Dendritic cell treated with granulocyte-macrophage colony-stimulating factor and Interleukin-4, amounts not matched to agents 40 ng/mL and 50 ng/mL, for 4 days (primary cell): ENCODE data around the gene MRPL40.

Experiments used
- H3K27ac Mint-ChIP-seq: one replicate; pipeline ENCODE4 v1.8.0; 2022; ENCODE audit warnings: mild to moderate bottlenecking, mixed read lengths
- H3K27me3 Mint-ChIP-seq: one replicate; pipeline ENCODE4 v1.8.0; 2022; ENCODE audit warnings: mild to moderate bottlenecking, mixed read lengths
- H3K36me3 Mint-ChIP-seq: one replicate; pipeline ENCODE4 v1.8.0; 2022; ENCODE audit warnings: low read depth, mixed read lengths
- H3K4me1 Mint-ChIP-seq: one replicate; pipeline ENCODE4 v1.8.0; 2022; ENCODE audit warnings: low read depth, mixed read lengths
- H3K4me3 Mint-ChIP-seq: one replicate; pipeline ENCODE4 v1.8.0; 2022; ENCODE audit warnings: mild to moderate bottlenecking, moderate library complexity, mixed read lengths
- H3K9me3 Mint-ChIP-seq: one replicate; pipeline ENCODE4 v1.8.0; 2022; ENCODE audit warnings: mixed read lengths
- intact Hi-C: fragments of 100-400 bp; cut with micrococcal nuclease; formaldehyde crosslinking; loops from one replicate; pipeline ENCODE4 v1.15.0; 2022

The MRPL40 gene

GRCh38 chr22:19467912-19468311 is 35.6 kb downstream of the MRPL40 start:
- H3K27ac Mint-ChIP-seq: no peak overlapping the region
- intact Hi-C loops: no loop called here
- no peaks in the 10 kb centered on the region for H3K9me3 Mint-ChIP-seq
- no peak overlapping the region for H3K4me3 Mint-ChIP-seq
- no peaks in the 10 kb centered on the region for H3K4me1 Mint-ChIP-seq
- H3K27me3 Mint-ChIP-seq: no peaks in the 10 kb centered on the region
- peaks cover 100% of the 10 kb centered on the region for H3K36me3 Mint-ChIP-seq

- H3K27me3 Mint-ChIP-seq: no peaks in the 10 kb centered on the region
- H3K4me3 Mint-ChIP-seq: no peak overlapping the region
- H3K9me3 Mint-ChIP-seq: no peaks in the 10 kb centered on the region
- intact Hi-C loops: no loop called here
- no peak overlapping the region for H3K27ac Mint-ChIP-seq
- H3K4me1 Mint-ChIP-seq: no peaks in the 10 kb centered on the region
- peaks cover 99% of the 10 kb centered on the region for H3K36me3 Mint-ChIP-seq
Observed at GRCh38 chr22:19469421-19469820, 37.1 kb downstream of the MRPL40 start.

- Mint-ChIP-seq H3K36me3 (peaks cover 98% of the 10 kb centered on the region), H3K27me3 (no peaks in the 10 kb centered on the region), H3K27ac (no peak overlapping the region), H3K4me3 (no peak overlapping the region), H3K9me3 (no peaks in the 10 kb centered on the region), H3K4me1 (no peaks in the 10 kb centered on the region)
- intact Hi-C loops: loop anchor here (10.0 kb wide), 1 partner anchor 325 kb away; the partner anchor contains the start of gene ESS2
Observed at GRCh38 chr22:19470010-19470409, 37.7 kb downstream of the MRPL40 start.

- Mint-ChIP-seq H3K4me1 (peaks cover 5% of the 10 kb centered on the region), H3K4me3 (no peak overlapping the region), H3K9me3 (no peaks in the 10 kb centered on the region), H3K27me3 (no peaks in the 10 kb centered on the region), H3K36me3 (peaks cover 95% of the 10 kb centered on the region), H3K27ac (no peak overlapping the region)
- intact Hi-C loops: loop anchor here (10.0 kb wide), 1 partner anchor 327 kb away; the partner anchor contains the start of gene ESS2
Observed at GRCh38 chr22:19471572-19471971, 39.2 kb downstream of the MRPL40 start.

- Mint-ChIP-seq H3K4me1 (peaks cover 7% of the 10 kb centered on the region), H3K27ac (peak overlapping the region; percentile 17), H3K27me3 (no peaks in the 10 kb centered on the region), H3K9me3 (no peaks in the 10 kb centered on the region), H3K36me3 (peaks cover 88% of the 10 kb centered on the region), H3K4me3 (no peak overlapping the region)
- intact Hi-C loops: loop anchor here (10.0 kb wide), 1 partner anchor 327 kb away; the partner anchor contains the start of gene ESS2
Observed at GRCh38 chr22:19472233-19472632, 39.9 kb downstream of the MRPL40 start.

GRCh38 chr22:19473578-19473977 is 41.2 kb downstream of the MRPL40 start:
- no peaks in the 10 kb centered on the region for H3K27me3 Mint-ChIP-seq
- no peak overlapping the region for H3K4me3 Mint-ChIP-seq
- no peaks in the 10 kb centered on the region for H3K9me3 Mint-ChIP-seq
- intact Hi-C loops: loop anchor here (10.0 kb wide), 1 partner anchor 329 kb away; the partner anchor contains the start of gene ESS2
- peaks cover 18% of the 10 kb centered on the region for H3K4me1 Mint-ChIP-seq
- no peak overlapping the region for H3K27ac Mint-ChIP-seq
- peaks cover 78% of the 10 kb centered on the region for H3K36me3 Mint-ChIP-seq

GRCh38 chr22:19476023-19476422 is 43.7 kb downstream of the MRPL40 start:
- Mint-ChIP-seq H3K27me3 (no peaks in the 10 kb centered on the region), H3K27ac (no peak overlapping the region), H3K4me1 (peaks cover 28% of the 10 kb centered on the region), H3K36me3 (peaks cover 62% of the 10 kb centered on the region), H3K4me3 (no peak overlapping the region), H3K9me3 (no peaks in the 10 kb centered on the region)
- intact Hi-C loops: loop anchor here (10.0 kb wide), 1 partner anchor 331 kb away; the partner anchor contains the start of gene ESS2

GRCh38 chr22:19477321-19478044 is 45.1 kb downstream of the MRPL40 start:
- peaks cover 47% of the 10 kb centered on the region for H3K36me3 Mint-ChIP-seq
- peak overlapping the region; percentile 97 for H3K27ac Mint-ChIP-seq
- intact Hi-C loops: loop anchor here (2.0 to 10.0 kb wide), 2 partner anchors 299 to 333 kb away; partner anchors contain the start of genes ESS2 and SLC25A1

GRCh38 chr22:19478045-19478900 is 45.9 kb downstream of the MRPL40 start:
- Mint-ChIP-seq H3K9me3 (no peaks in the 10 kb centered on the region), H3K27ac (peak overlapping the region; percentile 97), H3K4me3 (peak overlapping the region; percentile 88), H3K27me3 (no peaks in the 10 kb centered on the region), H3K36me3 (peaks cover 39% of the 10 kb centered on the region), H3K4me1 (peaks cover 28% of the 10 kb centered on the region)
- intact Hi-C loops: loop anchor here (2.0 to 10.0 kb wide), 2 partner anchors 299 to 333 kb away; partner anchors contain the start of genes ESS2 and SLC25A1

More at GRCh38 chr22:19477321-19478044, 45.1 kb downstream of the MRPL40 start:
- Mint-ChIP-seq H3K9me3 (no peaks in the 10 kb centered on the region), H3K4me3 (peak overlapping the region; percentile 88), H3K4me1 (peaks cover 28% of the 10 kb centered on the region), H3K27me3 (no peaks in the 10 kb centered on the region)

GRCh38 chr22:19478901-19479354 is 46.6 kb downstream of the MRPL40 start, which contains the start of gene UFD1:
Gene UFD1 (minus strand): TSS chr22:19479193. CDS start chr22:19479085, 108 bp downstream.
- Mint-ChIP-seq H3K4me3 (peak within 1 kb of the TSS; percentile 88), H3K27me3 (no peaks in the 10 kb centered on the region), H3K27ac (peak within 1 kb of the TSS; percentile 97), H3K36me3 (peaks cover 33% of the 10 kb centered on the region), H3K4me1 (peaks cover 31% of the 10 kb centered on the region), H3K9me3 (no peaks in the 10 kb centered on the region)
- intact Hi-C loops: loop anchor here (1.0 to 10.0 kb wide), 5 partner anchors 32 to 334 kb away; partner anchors contain the start of genes C22orf39, CLTCL1, ESS2 and MRPL40

GRCh38 chr22:19479355-19480172 is 47.2 kb downstream of the MRPL40 start, which contains the start of gene CDC45:
Gene CDC45 (plus strand): TSS chr22:19479920. CDS start chr22:19479969, 49 bp downstream.
- Mint-ChIP-seq H3K36me3 (peaks cover 28% of the 10 kb centered on the region), H3K9me3 (no peaks in the 10 kb centered on the region), H3K27ac (peak within 1 kb of the TSS; percentile 97), H3K4me3 (peak within 1 kb of the TSS; percentile 88), H3K4me1 (peaks cover 33% of the 10 kb centered on the region), H3K27me3 (no peaks in the 10 kb centered on the region)
- intact Hi-C loops: loop anchor here (1.0 to 10.0 kb wide), 5 partner anchors 32 to 335 kb away; partner anchors contain the start of genes C22orf39, CLTCL1, ESS2 and MRPL40

GRCh38 chr22:19480173-19480568 is 47.8 kb downstream of the MRPL40 start:
- H3K36me3 Mint-ChIP-seq: peaks cover 22% of the 10 kb centered on the region

GRCh38 chr22:19480789-19481188 is 48.4 kb downstream of the MRPL40 start:
- Mint-ChIP-seq H3K36me3 (peaks cover 16% of the 10 kb centered on the region), H3K4me1 (peaks cover 32% of the 10 kb centered on the region), H3K9me3 (no peaks in the 10 kb centered on the region), H3K27ac (no peak overlapping the region), H3K4me3 (no peak overlapping the region), H3K27me3 (no peaks in the 10 kb centered on the region)
- intact Hi-C loops: no loop called here

More at GRCh38 chr22:19480173-19480568, 47.8 kb downstream of the MRPL40 start:
- H3K27ac Mint-ChIP-seq: peak overlapping the region; percentile 97
- no peaks in the 10 kb centered on the region for H3K27me3 Mint-ChIP-seq
- H3K4me1 Mint-ChIP-seq: peaks cover 33% of the 10 kb centered on the region
- peak overlapping the region; percentile 88 for H3K4me3 Mint-ChIP-seq
- intact Hi-C loops: no loop called here
- no peaks in the 10 kb centered on the region for H3K9me3 Mint-ChIP-seq
